Measurements from ENCODE around the gene STRAP. TPM values are rescaled to one million over a fixed set of nuclear protein-coding genes. Genes with fewer than 3 reads are reported as not detected.
"Not testable (repeated sequence)": the region's sequence is repeated elsewhere in the genome, so short reads cannot be mapped to it uniquely, and the experiment has no call there.

Gene STRAP
- polyA plus RNA-seq, 3 donors = 167 to 211 (median 182) TPM

DNA sequence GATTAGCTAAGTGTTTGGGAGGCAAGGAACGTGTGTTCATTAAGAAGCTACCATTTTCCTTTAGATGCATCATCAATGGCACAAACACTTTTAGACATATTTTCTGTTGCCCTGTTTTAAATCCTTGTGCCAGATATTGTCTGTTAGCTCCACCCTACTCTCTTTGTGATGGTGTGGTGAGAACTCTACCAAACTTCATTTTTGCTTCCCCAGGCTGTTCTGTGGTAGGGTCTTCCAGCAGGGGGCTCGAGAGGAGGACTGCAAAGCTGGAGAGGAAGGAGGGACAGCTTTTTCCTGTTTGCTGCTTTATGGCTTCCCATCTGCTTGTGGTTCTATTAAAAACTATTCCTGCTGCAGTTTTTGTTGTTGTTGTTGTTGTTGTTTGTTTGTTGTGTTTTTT lies 23.8 kb upstream of the STRAP start:
- DNase-seq (ENCODE audit: extremely low read depth in 1 of 11, low read depth in 9 of 11, low spot score in 4 of 11) = no peak

GRCh38 chr12:15859116-15859515 lies 23.1 kb upstream of the STRAP start:
- DNase-seq (ENCODE audit: extremely low read depth in 1 of 11, low read depth in 9 of 11, low spot score in 4 of 11) = no peak

DNA sequence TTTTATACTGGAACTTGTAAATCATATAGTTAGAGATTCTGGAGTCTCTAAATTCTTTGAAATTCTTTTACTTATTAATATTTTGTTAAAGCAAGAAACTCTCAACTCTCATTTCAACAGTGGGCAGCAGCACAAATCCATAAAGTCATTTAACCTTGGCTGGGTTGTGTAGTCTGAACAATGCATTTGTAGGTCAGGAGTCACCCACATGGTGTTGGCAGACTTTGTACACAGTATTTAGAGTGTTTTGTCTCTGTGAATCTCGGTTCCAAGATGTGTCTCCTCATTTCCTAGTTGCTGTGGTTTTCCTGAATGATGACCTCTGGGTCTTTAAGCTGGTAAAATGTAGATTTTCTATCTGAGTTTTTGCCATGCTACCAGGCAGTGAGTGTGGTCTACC lies 20.8 kb upstream of the STRAP start:
- no peak for DNase-seq (ENCODE audit: extremely low read depth in 1 of 11, low read depth in 9 of 11, low spot score in 4 of 11)

GRCh38 chr12:15862840-15863239 lies 19.3 kb upstream of the STRAP start:
- DNase-seq (ENCODE audit: extremely low read depth in 1 of 11, low read depth in 9 of 11, low spot score in 4 of 11) = no peak

GRCh38 chr12:15863372-15863771 lies 18.8 kb upstream of the STRAP start:
- DNase-seq (ENCODE audit: extremely low read depth in 1 of 11, low read depth in 9 of 11, low spot score in 4 of 11) = no peak

DNA sequence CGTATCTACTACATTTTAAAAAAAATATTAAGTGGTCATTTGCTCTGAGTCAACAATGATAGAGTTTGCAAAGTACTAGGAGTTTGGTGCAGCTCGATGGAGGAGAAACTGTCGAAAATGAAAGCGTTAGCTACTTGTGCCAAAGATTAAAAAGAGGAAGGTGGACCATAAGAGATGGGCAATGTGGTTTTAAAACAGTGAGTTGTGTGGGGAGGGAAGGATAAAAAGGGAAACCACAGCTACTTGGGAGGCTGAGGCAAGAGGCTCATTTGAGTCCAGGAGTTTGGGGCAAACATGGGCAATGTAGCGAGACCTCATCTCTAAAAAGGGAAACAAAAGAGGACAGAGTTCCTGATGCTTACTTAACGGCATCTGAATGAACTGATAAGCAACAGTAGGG lies 18.2 kb upstream of the STRAP start:
- DNase-seq (ENCODE audit: extremely low read depth in 1 of 11, low read depth in 9 of 11, low spot score in 4 of 11) = no peak

DNA sequence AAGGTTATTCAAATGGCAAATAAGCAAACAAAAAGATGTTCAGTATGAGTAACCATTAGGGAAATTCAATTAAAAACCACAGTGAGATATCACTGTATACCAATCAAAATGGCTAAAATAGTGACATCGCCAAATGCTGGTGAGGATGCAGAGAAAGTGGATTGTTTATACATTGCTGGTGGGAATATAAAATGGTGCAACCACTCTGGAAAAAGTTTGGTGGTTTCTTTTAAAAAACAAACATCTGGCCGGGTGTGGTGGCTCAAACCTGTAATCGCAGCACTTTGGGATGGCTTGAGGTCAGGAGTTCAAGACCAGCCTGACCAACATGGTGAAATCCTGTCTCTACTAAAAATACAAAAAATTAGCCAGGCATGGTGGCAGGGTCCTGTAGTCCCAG lies 14.0 kb upstream of the STRAP start:
- no peak for DNase-seq (ENCODE audit: extremely low read depth in 1 of 11, low read depth in 9 of 11, low spot score in 4 of 11)

DNA sequence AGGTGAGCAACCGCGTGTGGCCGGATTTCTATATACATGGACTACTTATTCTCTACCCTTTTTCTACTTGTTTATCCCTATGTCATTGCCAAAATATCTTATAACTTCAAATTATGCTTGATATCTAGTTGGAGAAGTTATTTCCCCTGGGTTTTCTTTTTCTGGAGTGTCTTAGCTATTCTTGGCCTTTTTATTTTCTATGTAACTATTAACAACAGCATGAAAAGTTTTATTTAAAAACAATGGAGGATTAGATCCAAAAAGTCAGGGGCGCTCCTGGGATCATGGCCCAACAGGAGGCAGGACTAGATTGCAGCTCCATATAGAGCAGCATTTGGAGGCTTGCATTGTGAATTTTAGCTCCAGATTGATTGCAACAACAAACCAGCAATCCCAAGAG lies 8.6 kb upstream of the STRAP start:
- DNase-seq (ENCODE audit: extremely low read depth in 1 of 11, low read depth in 9 of 11, low spot score in 4 of 11) = no peak

DNA sequence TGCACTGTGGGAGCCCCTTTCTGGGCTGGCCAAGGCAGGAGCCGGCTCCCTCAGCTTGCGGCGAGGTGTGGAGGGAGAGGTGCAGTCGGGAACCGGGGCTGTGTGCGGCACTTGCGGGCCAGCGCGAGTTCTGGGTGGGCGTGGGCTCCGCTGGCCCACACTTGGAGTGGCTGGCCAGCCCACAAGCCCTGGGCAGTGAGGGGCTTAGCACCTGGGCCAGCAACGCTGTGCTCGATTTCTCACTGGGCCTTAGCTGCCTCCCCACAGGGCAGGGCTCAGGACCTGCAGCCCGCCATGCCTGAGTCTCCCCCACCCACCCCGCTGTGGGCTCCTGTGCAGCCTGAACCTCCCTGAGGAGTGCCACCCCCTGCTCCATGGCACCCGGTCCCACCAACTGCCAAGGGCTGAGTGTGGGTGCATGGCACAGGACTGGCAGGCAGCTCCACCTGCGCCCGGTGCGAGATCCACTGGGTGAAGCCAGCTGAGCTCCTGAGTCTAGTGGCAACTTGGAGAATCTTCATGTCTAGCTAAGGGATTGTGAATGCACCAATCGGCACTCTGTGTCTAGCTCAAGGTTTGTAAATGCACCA lies 7.5 kb upstream of the STRAP start:
- DNase-seq (ENCODE audit: extremely low read depth in 1 of 11, low read depth in 9 of 11, low spot score in 4 of 11) = not testable (repeated sequence)

GRCh38 chr12:15875863-15876262 lies 6.3 kb upstream of the STRAP start:
- no peak for DNase-seq (ENCODE audit: extremely low read depth in 1 of 11, low read depth in 9 of 11, low spot score in 4 of 11)

- no peak for DNase-seq (ENCODE audit: extremely low read depth in 1 of 11, low read depth in 9 of 11, low spot score in 4 of 11)
Observed at GRCh38 chr12:15879413-15879812, 2.8 kb upstream of the STRAP start.

DNA sequence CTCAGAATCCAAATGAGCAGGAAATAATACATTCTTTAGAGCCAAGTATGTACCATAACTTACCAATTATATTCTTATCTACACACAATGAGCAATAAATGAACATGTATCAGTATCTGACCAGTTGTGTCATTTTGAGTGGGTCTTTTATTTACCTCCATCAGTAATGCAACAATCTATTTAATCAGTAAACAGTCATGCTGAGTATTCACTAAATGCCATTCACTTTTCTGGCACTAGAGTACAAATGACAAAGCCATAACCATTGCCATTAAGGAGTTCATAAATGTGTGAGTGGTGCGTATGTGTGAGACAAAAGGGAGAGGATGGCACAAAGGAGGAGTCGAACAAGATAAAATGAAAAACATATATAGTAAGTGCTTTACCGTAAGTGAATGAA lies 1.5 kb upstream of the STRAP start:
- no peak for DNase-seq (ENCODE audit: extremely low read depth in 1 of 11, low read depth in 9 of 11, low spot score in 4 of 11)

GRCh38 chr12:15883536-15883935 lies 1.3 kb downstream of the STRAP start:
- no peak for DNase-seq (ENCODE audit: extremely low read depth in 1 of 11, low read depth in 9 of 11, low spot score in 4 of 11)

GRCh38 chr12:15886372-15887042 lies 4.3 kb downstream of the STRAP start:
- DNase-seq (ENCODE audit: extremely low read depth in 1 of 11, low read depth in 9 of 11, low spot score in 4 of 11) = no peak

- DNase-seq (ENCODE audit: extremely low read depth in 1 of 11, low read depth in 9 of 11, low spot score in 4 of 11) = no peak
Observed at GRCh38 chr12:15887043-15887817, 5.0 kb downstream of the STRAP start.

DNA sequence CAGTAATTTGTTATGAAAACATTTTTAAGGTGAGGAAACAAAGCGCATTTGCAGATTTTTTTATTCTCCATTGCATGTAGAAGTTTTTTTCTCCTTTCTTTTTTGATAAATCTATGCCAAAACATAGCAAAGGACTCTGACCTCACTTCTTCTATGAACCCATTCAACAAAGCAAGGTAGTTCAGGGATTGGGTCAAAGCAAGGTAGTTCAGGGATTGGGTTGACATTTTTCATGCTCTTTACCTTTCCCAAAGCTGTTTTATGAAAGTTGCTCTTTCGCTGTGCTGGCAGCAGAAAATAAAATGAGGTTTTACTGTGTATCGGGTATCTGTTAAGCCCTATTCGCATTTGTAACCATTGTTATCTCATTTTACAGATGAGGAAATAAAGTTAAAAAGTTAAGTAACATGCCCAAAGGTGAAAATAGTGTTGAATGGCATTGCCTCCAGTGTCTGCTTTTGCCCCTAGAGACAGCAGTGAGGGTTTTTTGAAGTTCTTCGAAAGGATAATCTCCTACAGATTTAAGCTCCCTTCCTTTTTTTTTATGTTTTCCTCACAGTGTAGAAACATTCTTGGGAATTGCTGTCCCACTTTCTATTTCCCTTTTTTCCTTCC lies 10.6 kb downstream of the STRAP start:
- no peak for DNase-seq (ENCODE audit: extremely low read depth in 1 of 11, low read depth in 9 of 11, low spot score in 4 of 11)

- DNase-seq (ENCODE audit: extremely low read depth in 1 of 11, low read depth in 9 of 11, low spot score in 4 of 11) = no peak
Observed at GRCh38 chr12:15893260-15893659, 11.1 kb downstream of the STRAP start.

- DNase-seq (ENCODE audit: extremely low read depth in 1 of 11, low read depth in 9 of 11, low spot score in 4 of 11) = no peak
Observed at GRCh38 chr12:15896867-15897266, 14.7 kb downstream of the STRAP start.

DNA sequence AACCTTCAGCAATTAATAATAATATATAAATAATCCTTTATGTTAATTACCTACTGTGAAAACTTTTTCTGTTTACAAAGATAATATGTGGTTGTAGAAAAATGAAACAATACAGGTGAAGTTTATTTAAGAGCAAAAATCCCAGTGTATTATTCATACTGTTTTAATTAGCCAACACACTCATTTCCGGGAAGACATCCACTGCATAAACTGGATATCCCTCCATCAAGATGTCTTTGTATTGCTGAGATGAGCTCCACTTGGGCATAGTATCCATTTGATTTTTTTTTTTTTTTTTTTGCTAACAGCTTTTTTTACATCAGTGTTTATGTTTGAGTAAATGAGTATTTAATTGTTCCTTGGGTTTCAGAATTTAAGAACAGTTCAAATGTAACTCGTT lies 15.2 kb downstream of the STRAP start:
- no peak for DNase-seq (ENCODE audit: extremely low read depth in 1 of 11, low read depth in 9 of 11, low spot score in 4 of 11)

GRCh38 chr12:15899282-15899870 lies 17.2 kb downstream of the STRAP start:
- no peak for DNase-seq (ENCODE audit: extremely low read depth in 1 of 11, low read depth in 9 of 11, low spot score in 4 of 11)

Data from renal cortex interstitium (tissue), 11 donors.